Pulmonary artery endothelial cell (primary cell): Measurements from ENCODE around the gene EIF1AX. TPM values are rescaled to one million over a fixed set of nuclear protein-coding genes. Genes with fewer than 3 reads are reported as not detected.
"Not testable (repeated sequence)": the region's sequence is repeated elsewhere in the genome, so short reads cannot be mapped to it uniquely, and the experiment has no call there.

ENCODE experiments used
- DNase-seq: peaks from one replicate; pipeline ENCODE4 v3.0.0-alpha.2; 2011; ENCODE audit warnings: low read depth, low spot score
- total RNA-seq: library from RNA; depleted of rRNA; stranded (reverse); fragments of >200 nt; gene quantifications from 2 replicates; pipeline ENCODE4 v1.2.3, GENCODE V29; 2014

EIF1AX gene
- total RNA-seq, 1 donor from 2014 or later = 31.5 TPM

GRCh38 chrX:20127440-20127839 lies 14.2 kb downstream of the EIF1AX start:
- DNase-seq = not testable (repeated sequence)

- DNase-seq = not testable (repeated sequence)
Measured at GRCh38 chrX:20126833-20127232, 14.8 kb downstream of the EIF1AX start.

- DNase-seq = no peak
Measured at GRCh38 chrX:20124964-20125363, 16.7 kb downstream of the EIF1AX start.

- DNase-seq = no peak
Measured at GRCh38 chrX:20118065-20118824, 23.4 kb downstream of the EIF1AX start.

- no peak for DNase-seq
Measured at GRCh38 chrX:20116577-20117240, 24.9 kb downstream of the EIF1AX start, which contains the start of gene MAP7D2. Gene MAP7D2, minus strand, starts transcription at chrX:20116907. Its CDS starts 28 bp downstream, at chrX:20116879.

GRCh38 chrX:20116087-20116576 lies 25.5 kb downstream of the EIF1AX start:
- DNase-seq = no peak

- no peak for DNase-seq
Measured at GRCh38 chrX:20112022-20112774, 29.4 kb downstream of the EIF1AX start.

GRCh38 chrX:20111271-20111670 lies 30.4 kb downstream of the EIF1AX start:
- DNase-seq = no peak

GRCh38 chrX:20101934-20102581 lies 39.6 kb downstream of the EIF1AX start:
- no peak for DNase-seq

GRCh38 chrX:20091499-20091898 lies 50.1 kb downstream of the EIF1AX start:
- no peak for DNase-seq

GRCh38 chrX:20089845-20090244 lies 51.8 kb downstream of the EIF1AX start:
- DNase-seq = no peak

- no peak for DNase-seq
Measured at GRCh38 chrX:20080277-20080676, 61.4 kb downstream of the EIF1AX start.

Other genes starting within 250 kb of the EIF1AX start
- gene BCLAF3, start 150.8 kb downstream of the EIF1AX start, total RNA-seq = 3.2 and 3.4 TPM in 2 replicates
- 0.04 and 0.07 TPM in 2 replicates for gene MAP7D2, start 24.9 kb downstream of the EIF1AX start, total RNA-seq
- 90.6 and 111 TPM in 2 replicates for gene RPS6KA3, start 125.1 kb upstream of the EIF1AX start, total RNA-seq